ENCODE results near the gene PLCB2. TPM values are rescaled to one million over a fixed set of nuclear protein-coding genes. Genes with fewer than 3 reads are reported as not detected.
A peak's percentile ranks its signal among the peaks of the same experiment; 100 is the strongest.

Gene PLCB2
- polyA plus RNA-seq, 1 donor (not counting 4 experiments of a cell fraction or from before 2014, with no cell fraction given): 0.73 TPM

- Histone ChIP-seq H3K9me3 (ENCODE audit: control insufficient read depth, low read depth, low read length) (no peaks in the 10 kb centered on the region), H3K79me2 (ENCODE audit: control insufficient read depth, insufficient read depth, low read length) (peaks cover 9% of the 10 kb centered on the region), H3K27ac (ENCODE audit: control insufficient read depth, insufficient read depth, low read length) (no peak overlapping the region), H3K9me1 (ENCODE audit: control insufficient read depth, extremely low read depth, insufficient read depth, low read length) (no peaks in the 10 kb centered on the region), H3K9ac (ENCODE audit: control insufficient read depth, extremely low read depth, insufficient read depth, low read length) (no peak overlapping the region), H4K20me1 (ENCODE audit: control insufficient read depth, extremely low read depth, insufficient read depth, low read length) (peaks cover 4% of the 10 kb centered on the region), H3K4me2 (ENCODE audit: control insufficient read depth, extremely low read depth, insufficient read depth, low read depth, low read length) (no peak overlapping the region), H3K4me3 (ENCODE audit: control insufficient read depth in 2 of 3, extremely low read depth in 1 of 3, insufficient read depth in 2 of 3, low read depth in 1 of 3, low read length in 3 of 3) (no peak overlapping the region), H2AFZ (ENCODE audit: control insufficient read depth, low read length) (no peak overlapping the region), H3K27me3 (ENCODE audit: control insufficient read depth, extremely low read depth, insufficient read depth, low read length) (no peaks in the 10 kb centered on the region), H3K4me1 (ENCODE audit: control insufficient read depth, extremely low read depth, insufficient read depth, low read length) (peaks cover 41% of the 10 kb centered on the region), H3K36me3 (ENCODE audit: control insufficient read depth in 2 of 2, extremely low read depth in 1 of 2, insufficient read depth in 2 of 2, low read length in 2 of 2) (peaks cover 24% of the 10 kb centered on the region in 2 experiments)
- no peak for TF ChIP-seq EZH2 (IDR thresholded peaks at IDR 0.05; ENCODE audit: low read length)
- TF ChIP-seq, protein P1, sequence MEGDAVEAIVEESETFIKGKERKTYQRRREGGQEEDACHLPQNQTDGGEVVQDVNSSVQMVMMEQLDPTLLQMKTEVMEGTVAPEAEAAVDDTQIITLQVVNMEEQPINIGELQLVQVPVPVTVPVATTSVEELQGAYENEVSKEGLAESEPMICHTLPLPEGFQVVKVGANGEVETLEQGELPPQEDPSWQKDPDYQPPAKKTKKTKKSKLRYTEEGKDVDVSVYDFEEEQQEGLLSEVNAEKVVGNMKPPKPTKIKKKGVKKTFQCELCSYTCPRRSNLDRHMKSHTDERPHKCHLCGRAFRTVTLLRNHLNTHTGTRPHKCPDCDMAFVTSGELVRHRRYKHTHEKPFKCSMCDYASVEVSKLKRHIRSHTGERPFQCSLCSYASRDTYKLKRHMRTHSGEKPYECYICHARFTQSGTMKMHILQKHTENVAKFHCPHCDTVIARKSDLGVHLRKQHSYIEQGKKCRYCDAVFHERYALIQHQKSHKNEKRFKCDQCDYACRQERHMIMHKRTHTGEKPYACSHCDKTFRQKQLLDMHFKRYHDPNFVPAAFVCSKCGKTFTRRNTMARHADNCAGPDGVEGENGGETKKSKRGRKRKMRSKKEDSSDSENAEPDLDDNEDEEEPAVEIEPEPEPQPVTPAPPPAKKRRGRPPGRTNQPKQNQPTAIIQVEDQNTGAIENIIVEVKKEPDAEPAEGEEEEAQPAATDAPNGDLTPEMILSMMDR (optimal IDR thresholded peaks at IDR 0.05 in 1 of 3, IDR thresholded peaks at IDR 0.05 in 1 of 3, conservative IDR thresholded peaks at IDR 0.05 in 1 of 3; ENCODE audit: extremely low read depth in 1 of 3, insufficient read depth in 2 of 3, low read length in 3 of 3): no peak
- FAIRE-seq (no peak), DNase-seq (ENCODE audit: low read depth, low spot score) (no peak)
- dilution Hi-C loops (cut with MboI; ENCODE audit: extremely low pct_ligation_motif_present, low sequenced_read_pairs): no loop called here
Observed at GRCh38 chr15:40254452-40254851, 53.3 kb downstream of the PLCB2 start.

GRCh38 chr15:40253167-40253790 is 54.5 kb downstream of the PLCB2 start:
- Histone ChIP-seq H3K4me1 (ENCODE audit: control insufficient read depth, extremely low read depth, insufficient read depth, low read length) (peaks cover 50% of the 10 kb centered on the region), H3K27me3 (ENCODE audit: control insufficient read depth, extremely low read depth, insufficient read depth, low read length) (no peaks in the 10 kb centered on the region), H2AFZ (ENCODE audit: control insufficient read depth, low read length) (no peak overlapping the region), H3K27ac (ENCODE audit: control insufficient read depth, insufficient read depth, low read length) (no peak overlapping the region), H3K9me1 (ENCODE audit: control insufficient read depth, extremely low read depth, insufficient read depth, low read length) (no peaks in the 10 kb centered on the region), H3K36me3 (ENCODE audit: control insufficient read depth in 2 of 2, extremely low read depth in 1 of 2, insufficient read depth in 2 of 2, low read length in 2 of 2) (peaks cover 17 to 24% of the 10 kb centered on the region in 2 experiments), H3K9ac (ENCODE audit: control insufficient read depth, extremely low read depth, insufficient read depth, low read length) (peak overlapping the region; percentile 34), H4K20me1 (ENCODE audit: control insufficient read depth, extremely low read depth, insufficient read depth, low read length) (peaks cover 4% of the 10 kb centered on the region), H3K79me2 (ENCODE audit: control insufficient read depth, insufficient read depth, low read length) (peaks cover 5% of the 10 kb centered on the region), H3K9me3 (ENCODE audit: control insufficient read depth, low read depth, low read length) (no peaks in the 10 kb centered on the region), H3K4me3 (ENCODE audit: control insufficient read depth in 2 of 3, extremely low read depth in 1 of 3, insufficient read depth in 2 of 3, low read depth in 1 of 3, low read length in 3 of 3) (peak overlapping the region in 1 of 3 experiments; percentile 56), H3K4me2 (ENCODE audit: control insufficient read depth, extremely low read depth, insufficient read depth, low read depth, low read length) (peak overlapping the region; percentile 62)
- TF ChIP-seq, protein P1 (optimal IDR thresholded peaks at IDR 0.05 in 1 of 3, IDR thresholded peaks at IDR 0.05 in 1 of 3, conservative IDR thresholded peaks at IDR 0.05 in 1 of 3; ENCODE audit: extremely low read depth in 1 of 3, insufficient read depth in 2 of 3, low read length in 3 of 3): no peak
- TF ChIP-seq EZH2 (IDR thresholded peaks at IDR 0.05; ENCODE audit: low read length): no peak
- DNase-seq (ENCODE audit: low read depth, low spot score) (no peak), FAIRE-seq (no peak)
- dilution Hi-C loops (cut with MboI; ENCODE audit: extremely low pct_ligation_motif_present, low sequenced_read_pairs): no loop called here

Data from keratinocyte (primary cell).